ENCODE measurements around the gene NAGK.

DNA sequence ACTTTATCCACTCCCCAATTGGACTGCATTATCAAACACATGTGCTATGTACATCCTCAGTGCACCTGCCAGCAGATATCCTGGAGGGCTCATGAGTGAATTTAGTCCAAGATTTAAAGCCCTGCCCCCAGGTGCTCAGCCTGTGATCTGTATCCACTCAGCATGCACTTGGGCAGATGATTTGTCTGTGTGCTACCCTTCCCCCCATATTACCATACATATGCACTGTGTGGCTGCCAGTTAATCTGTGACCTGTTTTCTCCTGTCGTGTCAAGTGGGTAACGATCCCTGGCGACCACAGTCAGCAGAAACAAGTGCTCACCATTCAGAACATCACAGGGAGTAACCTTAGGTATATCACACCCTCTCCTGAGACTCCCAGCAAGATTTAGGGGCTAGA is 10.2 kb downstream of the NAGK start:
- TF ChIP-seq, protein P1, sequence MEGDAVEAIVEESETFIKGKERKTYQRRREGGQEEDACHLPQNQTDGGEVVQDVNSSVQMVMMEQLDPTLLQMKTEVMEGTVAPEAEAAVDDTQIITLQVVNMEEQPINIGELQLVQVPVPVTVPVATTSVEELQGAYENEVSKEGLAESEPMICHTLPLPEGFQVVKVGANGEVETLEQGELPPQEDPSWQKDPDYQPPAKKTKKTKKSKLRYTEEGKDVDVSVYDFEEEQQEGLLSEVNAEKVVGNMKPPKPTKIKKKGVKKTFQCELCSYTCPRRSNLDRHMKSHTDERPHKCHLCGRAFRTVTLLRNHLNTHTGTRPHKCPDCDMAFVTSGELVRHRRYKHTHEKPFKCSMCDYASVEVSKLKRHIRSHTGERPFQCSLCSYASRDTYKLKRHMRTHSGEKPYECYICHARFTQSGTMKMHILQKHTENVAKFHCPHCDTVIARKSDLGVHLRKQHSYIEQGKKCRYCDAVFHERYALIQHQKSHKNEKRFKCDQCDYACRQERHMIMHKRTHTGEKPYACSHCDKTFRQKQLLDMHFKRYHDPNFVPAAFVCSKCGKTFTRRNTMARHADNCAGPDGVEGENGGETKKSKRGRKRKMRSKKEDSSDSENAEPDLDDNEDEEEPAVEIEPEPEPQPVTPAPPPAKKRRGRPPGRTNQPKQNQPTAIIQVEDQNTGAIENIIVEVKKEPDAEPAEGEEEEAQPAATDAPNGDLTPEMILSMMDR (IDR thresholded peaks at IDR 0.05): no peak
- TF ChIP-seq EP300 (IDR thresholded peaks at IDR 0.05): no peak
- no peak for TF ChIP-seq POLR2AphosphoS5 (IDR thresholded peaks at IDR 0.05)
- no peak for TF ChIP-seq POLR2A (IDR thresholded peaks at IDR 0.05)

All from sigmoid colon (tissue), 4 donors.